ENCODE measurements around the gene PCK2. TPM values are rescaled to one million over a fixed set of nuclear protein-coding genes. Genes with fewer than 3 reads are reported as not detected.
A peak's percentile ranks its signal among the peaks of the same experiment; 100 is the strongest.

Gene PCK2
- total and polyA plus RNA-seq, 2 of the 13 experiments (the other 11 are each of a cell fraction or from before 2014, with no cell fraction given), result 129 to 272 TPM

DNA sequence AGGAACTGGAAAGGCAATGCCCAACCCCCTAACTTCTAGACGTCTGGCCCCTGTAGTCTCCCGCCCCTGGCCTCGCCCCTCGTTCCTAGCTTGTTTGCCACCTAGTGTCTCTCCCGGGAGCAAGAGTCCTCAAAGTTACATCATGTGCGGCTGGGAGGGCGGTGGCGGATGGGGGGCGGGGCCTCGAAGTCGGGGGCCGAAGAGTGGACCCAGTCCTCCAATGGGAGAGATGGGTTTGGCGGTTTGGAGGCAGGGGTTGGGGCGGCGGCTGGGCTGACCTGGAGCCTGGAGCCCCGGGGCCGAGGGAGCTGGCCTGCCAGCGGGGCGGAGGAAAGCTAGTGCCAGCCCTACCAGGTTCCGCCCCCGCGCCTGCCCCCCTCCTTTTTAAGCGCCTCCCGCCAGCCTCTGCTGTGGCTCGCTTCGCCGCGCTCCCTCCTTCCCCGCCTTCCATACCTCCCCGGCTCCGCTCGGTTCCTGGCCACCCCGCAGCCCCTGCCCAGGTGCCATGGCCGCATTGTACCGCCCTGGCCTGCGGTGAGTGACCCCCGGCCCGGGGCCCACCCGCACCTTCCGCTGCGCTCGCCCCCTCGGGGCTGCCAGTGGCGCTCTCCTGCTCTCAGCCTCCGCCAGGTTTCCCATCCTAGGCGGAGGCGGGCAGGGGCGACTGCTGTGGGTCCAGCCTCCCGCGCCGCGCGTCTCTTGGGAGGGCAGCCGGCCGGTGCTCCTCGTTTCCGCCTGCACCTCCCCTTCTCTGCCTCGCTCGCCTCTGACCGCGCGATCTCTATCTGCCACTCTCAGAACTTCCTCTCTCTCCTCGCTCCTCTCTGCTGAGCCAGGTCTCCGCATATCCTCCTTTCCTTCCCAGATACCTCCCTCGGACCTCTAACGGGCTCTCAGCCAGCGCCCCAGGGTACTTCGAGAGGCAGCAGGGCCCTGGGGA lies at the start of gene PCK2 (continued):
- peak; percentile 95 for TF ChIP-seq PREB (CRISPR knock-in tag; IDR thresholded peaks at IDR 0.05)
- TF ChIP-seq CBX2 (IDR thresholded peaks at IDR 0.05; ENCODE audit: low read depth, low read length), result no peak
- peak; percentile 98 for TF ChIP-seq CBX2 (CRISPR knock-in tag; IDR thresholded peaks at IDR 0.05; ENCODE audit: low read depth)
- peak; percentile 82 for TF ChIP-seq ZNF136 (CRISPR knock-in tag; IDR thresholded peaks at IDR 0.05; ENCODE audit: low read depth)
- TF ChIP-seq ZNF350 (CRISPR knock-in tag; IDR thresholded peaks at IDR 0.05; ENCODE audit: borderline replicate concordance, low read depth), result peak; percentile 98
- TF ChIP-seq ZBTB4 (CRISPR knock-in tag; IDR thresholded peaks at IDR 0.05; ENCODE audit: borderline replicate concordance), result no peak
- TF ChIP-seq, protein P1, sequence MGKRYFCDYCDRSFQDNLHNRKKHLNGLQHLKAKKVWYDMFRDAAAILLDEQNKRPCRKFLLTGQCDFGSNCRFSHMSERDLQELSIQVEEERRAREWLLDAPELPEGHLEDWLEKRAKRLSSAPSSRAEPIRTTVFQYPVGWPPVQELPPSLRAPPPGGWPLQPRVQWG (CRISPR knock-in tag; IDR thresholded peaks at IDR 0.05; ENCODE audit: borderline replicate concordance, low read depth), result no peak
- TF ChIP-seq ZNF432 (CRISPR knock-in tag; IDR thresholded peaks at IDR 0.05; ENCODE audit: borderline replicate concordance), result no peak
- TF ChIP-seq KDM5B (CRISPR knock-in tag; IDR thresholded peaks at IDR 0.05; ENCODE audit: borderline replicate concordance), result peak; percentile 98
- TF ChIP-seq ZNF841 (CRISPR knock-in tag; IDR thresholded peaks at IDR 0.05; ENCODE audit: borderline replicate concordance), result no peak
- peak; percentile 82; the same call in 1 of the 2 replicates for TF ChIP-seq FIP1L1 (IDR thresholded peaks at IDR 0.05; ENCODE audit: borderline replicate concordance, insufficient read depth, low read depth, low read length)
- TF ChIP-seq HNF4G (IDR thresholded peaks at IDR 0.05; ENCODE audit: borderline replicate concordance, low read depth, low read length), result peak; percentile 93
- peak; percentile 50 for TF ChIP-seq HNF4G (CRISPR knock-in tag; IDR thresholded peaks at IDR 0.05; ENCODE audit: borderline replicate concordance, low read depth)
- TF ChIP-seq ATF3 (CRISPR knock-in tag; IDR thresholded peaks at IDR 0.05), result peak; percentile 66
- peak; percentile 93; the same call in 1 of the 2 replicates for TF ChIP-seq ZFP62 (CRISPR knock-in tag; IDR thresholded peaks at IDR 0.05)
- TF ChIP-seq ZNF549 (CRISPR knock-in tag; IDR thresholded peaks at IDR 0.05), result peak; percentile 68; the same call in 1 of the 2 replicates
- TF ChIP-seq KLF15 (CRISPR knock-in tag; IDR thresholded peaks at IDR 0.05; ENCODE audit: borderline replicate concordance), result peak; percentile 95
- peak; percentile 91 for TF ChIP-seq EEA1 (CRISPR knock-in tag; IDR thresholded peaks at IDR 0.05; ENCODE audit: borderline replicate concordance)
- 0 out of 2 replicates have a peak, but pooled peaks have one; percentile 66 for TF ChIP-seq ZNF263 (CRISPR knock-in tag; IDR thresholded peaks at IDR 0.05)
- TF ChIP-seq ZNF317 (CRISPR knock-in tag; IDR thresholded peaks at IDR 0.05), result peak; percentile 86
- peak; percentile 96; the same call in 1 of the 2 replicates for TF ChIP-seq SNAPC5 (CRISPR knock-in tag; IDR thresholded peaks at IDR 0.05; ENCODE audit: borderline replicate concordance)
- no peak for TF ChIP-seq JUND (CRISPR knock-in tag; IDR thresholded peaks at IDR 0.05)
- peak; percentile 95; the same call in 1 of the 2 replicates for TF ChIP-seq ZFP36L2 (CRISPR knock-in tag; IDR thresholded peaks at IDR 0.05)
- TF ChIP-seq RXRA (CRISPR knock-in tag; IDR thresholded peaks at IDR 0.05), result peak; percentile 90
